Common myeloid progenitor, CD34-positive (primary cell): ENCODE measurements around the gene TMEM156.
A peak's percentile ranks its signal among the peaks of the same experiment; 100 is the strongest.

ENCODE experiments used
- CTCF ChIA-PET: fragments of 350-600 bp; sonication (Branson Sonifier 250); formaldehyde crosslinking; loops from one replicate; lab custom pipeline; 2021; ENCODE audit warnings: antibody characterized with exemption; lab: Charles Lee
- POLR2A ChIA-PET: fragments of 350-600 bp; sonication (Branson Sonifier 250); formaldehyde crosslinking; loops from one replicate; lab custom pipeline; 2021; ENCODE audit warnings: antibody characterized with exemption; lab: Charles Lee
- DNase-seq, 3 donors: peaks; one replicate each; pipeline versions ENCODE4 v3.0.0 to v3.0.0-alpha.2; 2013
- H3K27ac ChIP-seq, 2 experiments: 1 replicate in 1 of 2; 2 replicates in 1 of 2; pipeline ENCODE4 v1.7.0; 2013; ENCODE audit warnings: inconsistent platforms in 2 of 2, low read length in 2 of 2, mild to moderate bottlenecking in 2 of 2, low read depth in 1 of 2, moderate library complexity in 1 of 2; ENCODE audit not compliant: severe bottlenecking in 2 of 2, insufficient read depth in 1 of 2, poor library complexity in 1 of 2
- H3K27me3 ChIP-seq, 5 experiments: replicated peaks in 2 of 5; 1 replicate in 3 of 5; 2 replicates in 2 of 5; pipeline versions ENCODE4 v1.6.1 to v1.7.0; 2013; ENCODE audit warnings: low read length in 4 of 5, mild to moderate bottlenecking in 2 of 5, moderate library complexity in 2 of 5, inconsistent platforms in 1 of 5; ENCODE audit not compliant: insufficient read depth in 5 of 5, control insufficient read depth in 4 of 5
- H3K36me3 ChIP-seq, 4 experiments: 1 replicate in 2 of 4; 2 replicates in 2 of 4; pipeline versions ENCODE4 v1.6.1 to v1.7.0; 2013; ENCODE audit warnings: low read length in 3 of 4, control low read depth in 1 of 4, mild to moderate bottlenecking in 1 of 4; ENCODE audit not compliant: control insufficient read depth in 4 of 4, insufficient read depth in 4 of 4
- H3K4me1 ChIP-seq, 4 experiments: 1 replicate in 3 of 4; 2 replicates in 1 of 4; pipeline versions ENCODE4 v1.6.1 to v1.7.1; 2013; ENCODE audit warnings: low read length in 3 of 4, mild to moderate bottlenecking in 3 of 4, control low read depth in 1 of 4, inconsistent platforms in 1 of 4, moderate library complexity in 1 of 4; ENCODE audit not compliant: control insufficient read depth in 4 of 4, insufficient read depth in 4 of 4; ENCODE audit errors: control extremely low read depth in 1 of 4
- H3K4me3 ChIP-seq, 7 experiments: 1 replicate in 4 of 7; 2 replicates in 3 of 7; pipeline versions ENCODE4 v1.5.1 to v1.7.0; 2013; ENCODE audit warnings: mild to moderate bottlenecking in 7 of 7, low read length in 6 of 7, moderate library complexity in 6 of 7, inconsistent platforms in 2 of 7, low read depth in 2 of 7, control low read depth in 1 of 7; ENCODE audit not compliant: insufficient read depth in 4 of 7, control insufficient read depth in 1 of 7; ENCODE audit errors: extremely low read depth in 1 of 7
- H3K9me3 ChIP-seq, 5 experiments: 1 replicate in 4 of 5; 2 replicates in 1 of 5; pipeline versions ENCODE4 v1.6.1 to v1.7.1; 2013; ENCODE audit warnings: low read length in 4 of 5, mild to moderate bottlenecking in 2 of 5, inconsistent platforms in 1 of 5, low read depth in 1 of 5, moderate library complexity in 1 of 5; ENCODE audit not compliant: control insufficient read depth in 4 of 5, insufficient read depth in 2 of 5; ENCODE audit errors: control extremely low read depth in 1 of 5
- whole genome bisulfite sequencing: methylation state at CpG from one replicate; pipeline ENCODE4 v1.1.5; 2013; ENCODE audit not compliant: insufficient coverage; 5-methylcytosine and 5-hydroxymethylcytosine counted together

TMEM156 gene

GRCh38 chr4:39044956-39045826 lies 13.0 kb upstream of the TMEM156 start:
- Histone ChIP-seq H3K27ac (peak overlapping the region; percentile 40 to 94), H3K36me3 (peaks cover 0 to 2% (median 0%) of the 10 kb centered on the region in 4 experiments), H3K4me1 (peaks cover 11 to 45% (median 36%) of the 10 kb centered on the region in 4 experiments), H3K9me3 (no peaks in the 10 kb centered on the region), H3K4me3 (peak overlapping the region; percentile 72 to 90 (median 77)), H3K27me3 (no peaks in the 10 kb centered on the region)
- DNase-seq: peak; percentile 45 to 74 (median 57)
- POLR2A ChIA-PET: interaction anchor here (1.6 kb wide), 1 partner anchor 15 kb away, joined by 5 read pairs; no protein-coding TSS in a partner anchor
- CTCF ChIA-PET: interaction anchor here (0.6 to 1.8 kb wide), 8 partner anchors 9 to 373 kb away, joined by 3 to 8 read pairs (median 4); no protein-coding TSS in a partner anchor
- WGBS: 0% methylated on average over 49 of the region's 82 CpGs

GRCh38 chr4:39044364-39044955 lies 12.3 kb upstream of the TMEM156 start:
- no peaks in the 10 kb centered on the region for H3K27me3 ChIP-seq
- peaks cover 0 to 2% (median 0%) of the 10 kb centered on the region in 4 experiments for H3K36me3 ChIP-seq
- ChIA-PET CTCF (interaction anchor here (1.0 to 1.8 kb wide), 8 partner anchors 10 to 143 kb away, joined by 3 to 8 read pairs (median 4); no protein-coding TSS in a partner anchor), POLR2A (interaction anchor here (0.5 to 1.6 kb wide), 2 partner anchors 15 to 19 kb away, joined by 3 to 5 read pairs; no protein-coding TSS in a partner anchor)
- H3K4me1 ChIP-seq: peaks cover 11 to 45% (median 36%) of the 10 kb centered on the region in 4 experiments
- H3K9me3 ChIP-seq: no peaks in the 10 kb centered on the region
- WGBS: 0% methylated on average over 11 of the region's 54 CpGs
- DNase-seq: peak; percentile 97 to 99 (median 98)
- H3K4me3 ChIP-seq: peak overlapping the region; percentile 72 to 90 (median 78)
- H3K27ac ChIP-seq: peak overlapping the region; percentile 76 to 94

GRCh38 chr4:39043861-39044363 lies 11.7 kb upstream of the TMEM156 start:
- POLR2A ChIA-PET: interaction anchor here (0.5 to 1.6 kb wide), 2 partner anchors 14 to 19 kb away, joined by 3 to 5 read pairs; no protein-coding TSS in a partner anchor
- DNase-seq: peak in 2 of 3 donors; percentile 62 to 68
- no peaks in the 10 kb centered on the region for H3K27me3 ChIP-seq
- peak overlapping the region in 6 of 7 experiments; percentile 68 to 90 (median 77) for H3K4me3 ChIP-seq
- WGBS: no CpG with 5 or more reads among the region's 8 CpGs
- no peaks in the 10 kb centered on the region for H3K9me3 ChIP-seq
- peaks cover 11 to 44% (median 36%) of the 10 kb centered on the region in 4 experiments for H3K4me1 ChIP-seq
- H3K27ac ChIP-seq: peak overlapping the region; percentile 76 to 94
- H3K36me3 ChIP-seq: peaks cover 0 to under 1% (median 0%) of the 10 kb centered on the region in 4 experiments
- CTCF ChIA-PET: interaction anchor here (0.9 to 1.8 kb wide), 9 partner anchors 13 to 143 kb away, joined by 3 to 6 read pairs (median 4); no protein-coding TSS in a partner anchor

GRCh38 chr4:39043058-39043860 lies 11.1 kb upstream of the TMEM156 start:
- H3K27me3 ChIP-seq: no peaks in the 10 kb centered on the region
- no peak for DNase-seq
- CTCF ChIA-PET: interaction anchor here (0.9 to 1.8 kb wide), 9 partner anchors 12 to 140 kb away, joined by 3 to 6 read pairs (median 4); no protein-coding TSS in a partner anchor
- no peaks in the 10 kb centered on the region for H3K36me3 ChIP-seq
- peak overlapping the region; percentile 76 to 94 for H3K27ac ChIP-seq
- peak overlapping the region in 6 of 7 experiments; percentile 68 to 90 (median 77) for H3K4me3 ChIP-seq
- 100% methylated on average over 7 of the region's 10 CpGs for WGBS
- peaks cover 11 to 41% (median 32%) of the 10 kb centered on the region in 4 experiments for H3K4me1 ChIP-seq
- POLR2A ChIA-PET: no interaction called here
- H3K9me3 ChIP-seq: no peaks in the 10 kb centered on the region

- H3K4me1 ChIP-seq: peaks cover 11 to 38% (median 29%) of the 10 kb centered on the region in 4 experiments
- H3K27me3 ChIP-seq: no peaks in the 10 kb centered on the region
- CTCF ChIA-PET: interaction anchor here (1.2 to 2.5 kb wide), 4 partner anchors 13 to 283 kb away, joined by 3 to 14 read pairs (median 4); no protein-coding TSS in a partner anchor
- no peak overlapping the region for H3K27ac ChIP-seq
- H3K4me3 ChIP-seq: no peak overlapping the region
- no peaks in the 10 kb centered on the region for H3K36me3 ChIP-seq
- peak in 1 of 3 donors; percentile 3 for DNase-seq
- 100% methylated on average over 1 of the region's 1 CpG for WGBS
- H3K9me3 ChIP-seq: no peaks in the 10 kb centered on the region
- POLR2A ChIA-PET: interaction anchor here (0.5 kb wide), 1 partner anchor 11 kb away, joined by 3 read pairs; no protein-coding TSS in a partner anchor
Measured at GRCh38 chr4:39042366-39042765, 10.2 kb upstream of the TMEM156 start.

- H3K36me3 ChIP-seq: no peaks in the 10 kb centered on the region
- no peaks in the 10 kb centered on the region for H3K9me3 ChIP-seq
- no peaks in the 10 kb centered on the region for H3K27me3 ChIP-seq
- POLR2A ChIA-PET: no interaction called here
- 85% methylated on average over 2 of the region's 3 CpGs for WGBS
- DNase-seq: no peak
- no peak overlapping the region for H3K27ac ChIP-seq
- H3K4me3 ChIP-seq: no peak overlapping the region
- CTCF ChIA-PET: interaction anchor here (0.9 to 1.1 kb wide), 2 partner anchors 9 to 10 kb away, joined by 3 read pairs; no protein-coding TSS in a partner anchor
- H3K4me1 ChIP-seq: peaks cover 10 to 38% (median 18%) of the 10 kb centered on the region in 4 experiments
Measured at GRCh38 chr4:39039108-39039507, 6.9 kb upstream of the TMEM156 start.
